GM18519 (cell line): ENCODE results near the gene ANKS1B.
A peak's percentile ranks its signal among the peaks of the same experiment; 100 is the strongest.

Source experiments
- ATAC-seq: cut with Tn5 transposase; IDR thresholded peaks from one replicate; pipeline ENCODE4 v1.9.1; 2021; ENCODE audit warnings: mild to moderate bottlenecking, moderate library complexity; ENCODE audit not compliant: unreplicated experiment, low FRiP score

ANKS1B gene

DNA sequence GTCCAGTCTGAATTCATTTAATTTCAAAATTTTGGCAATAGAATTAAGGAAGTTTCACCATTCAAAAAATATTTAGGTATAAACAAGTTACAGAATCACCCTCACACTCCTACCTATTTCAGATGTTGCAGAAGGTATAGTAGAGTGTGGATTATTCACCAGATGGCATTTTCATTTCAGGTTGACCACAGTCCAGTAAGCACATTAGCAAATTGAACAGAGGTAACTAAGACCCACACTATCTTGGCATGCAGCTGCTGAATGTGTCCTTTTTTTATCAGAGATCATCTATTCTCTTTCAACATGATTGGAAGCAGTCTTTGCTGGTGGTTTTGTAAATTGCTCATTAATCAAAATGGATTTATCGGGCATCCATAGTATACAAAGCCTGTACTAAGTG lies 488.9 kb downstream of the ANKS1B start:
- no peak for ATAC-seq

DNA sequence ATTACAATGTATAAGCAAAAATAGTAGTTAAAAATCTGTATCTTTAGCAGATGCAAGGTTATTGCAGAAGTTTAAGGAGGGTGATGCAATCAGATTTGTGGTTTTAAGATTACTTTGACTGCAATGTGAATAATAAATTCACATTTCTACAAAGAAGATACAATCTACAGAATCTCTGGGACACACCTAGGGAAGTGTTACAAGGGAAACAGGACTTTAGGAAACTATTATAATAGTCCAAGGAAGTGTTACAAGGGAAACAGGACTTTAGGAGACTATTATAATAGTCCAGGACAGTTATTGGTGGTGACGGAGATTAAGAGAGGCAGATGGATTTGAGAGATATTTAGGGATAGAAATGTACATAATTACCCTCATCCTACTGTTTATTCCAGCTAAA lies 491.5 kb downstream of the ANKS1B start:
- ATAC-seq: no peak

- no peak for ATAC-seq
Measured at GRCh38 chr12:99486277-99486676, 498.5 kb downstream of the ANKS1B start.

GRCh38 chr12:99479149-99479548 lies 505.6 kb downstream of the ANKS1B start:
- no peak for ATAC-seq

DNA sequence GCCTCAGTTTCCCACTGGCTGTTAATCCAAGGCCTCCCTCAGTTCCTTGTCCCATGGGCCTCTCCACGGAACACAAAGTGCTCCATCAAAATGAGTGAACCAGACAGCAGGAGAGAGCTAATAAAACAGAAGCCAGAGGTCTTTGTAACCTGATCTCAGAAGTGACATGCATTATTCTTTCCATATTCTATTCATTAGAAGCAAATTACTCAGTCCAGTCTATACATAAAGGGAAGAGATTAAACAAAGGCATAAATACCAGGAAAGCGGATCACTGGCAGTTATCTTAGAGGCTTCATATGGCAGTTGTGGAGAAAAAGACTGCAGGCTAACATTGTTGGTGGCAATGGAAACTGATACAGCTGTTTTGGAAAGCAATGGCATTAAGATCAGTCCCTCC lies 507.8 kb downstream of the ANKS1B start:
- ATAC-seq: no peak

DNA sequence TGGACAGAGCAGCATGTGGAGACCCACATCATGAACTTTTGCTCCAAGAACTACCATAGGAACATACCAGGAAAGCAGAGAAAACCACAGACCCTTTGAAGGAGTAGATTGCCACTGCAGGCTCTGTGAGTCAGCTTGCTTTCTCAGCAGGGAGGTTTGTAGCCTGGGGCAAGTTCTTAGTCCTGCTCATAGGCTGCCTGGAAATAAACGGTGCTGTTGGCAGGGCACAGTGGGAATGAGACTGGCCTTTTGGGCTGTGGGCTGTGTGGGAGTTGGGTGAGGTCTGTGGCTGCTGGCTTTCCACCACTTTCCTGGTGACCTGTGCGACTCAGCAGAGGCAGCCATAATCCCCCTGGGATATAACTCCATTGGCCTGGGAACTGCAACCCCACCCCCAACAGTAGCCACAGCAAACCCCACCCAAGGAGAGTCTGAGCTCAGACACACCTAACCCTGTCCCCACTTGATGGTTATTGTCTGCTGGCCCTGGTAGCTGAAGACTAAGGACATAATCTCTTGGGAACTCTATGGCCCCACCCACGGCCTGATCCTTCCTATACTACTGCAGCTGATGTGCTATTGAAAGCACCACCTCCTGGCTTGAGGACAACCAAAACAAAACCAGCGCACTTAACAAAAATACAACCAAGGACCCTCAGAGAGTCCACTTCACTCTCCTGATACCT lies 529.2 kb downstream of the ANKS1B start:
- no peak for ATAC-seq

DNA sequence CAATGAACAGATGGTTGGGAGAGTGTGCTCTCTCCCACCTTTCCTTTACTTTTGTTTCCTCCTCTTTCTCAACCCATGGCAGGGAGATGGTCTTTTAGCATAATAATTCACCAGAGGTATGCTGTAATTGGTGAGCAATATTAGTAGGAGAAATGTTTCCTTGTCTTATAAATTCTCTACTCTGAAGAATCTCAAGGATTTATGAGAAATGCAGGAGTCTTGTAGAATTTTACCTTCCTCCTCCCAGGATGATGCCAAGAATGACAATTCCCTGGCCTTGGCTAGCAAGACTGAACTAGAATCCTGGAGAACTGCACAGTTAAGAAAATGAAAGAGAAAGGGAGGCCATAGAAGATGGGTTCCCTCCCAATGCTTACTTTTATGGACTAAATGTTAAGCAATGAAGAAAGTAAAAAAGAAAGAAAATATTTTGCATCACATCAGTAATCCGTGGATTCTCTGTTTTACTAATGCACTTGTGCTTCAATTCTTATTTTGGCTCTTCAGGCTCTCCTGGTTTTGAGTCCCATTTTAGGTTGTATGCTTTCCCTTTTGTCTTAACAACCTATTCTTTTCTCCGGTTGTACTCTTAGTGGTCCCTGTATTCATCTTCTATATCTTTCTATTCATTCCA lies 530.1 kb downstream of the ANKS1B start:
- no peak for ATAC-seq

DNA sequence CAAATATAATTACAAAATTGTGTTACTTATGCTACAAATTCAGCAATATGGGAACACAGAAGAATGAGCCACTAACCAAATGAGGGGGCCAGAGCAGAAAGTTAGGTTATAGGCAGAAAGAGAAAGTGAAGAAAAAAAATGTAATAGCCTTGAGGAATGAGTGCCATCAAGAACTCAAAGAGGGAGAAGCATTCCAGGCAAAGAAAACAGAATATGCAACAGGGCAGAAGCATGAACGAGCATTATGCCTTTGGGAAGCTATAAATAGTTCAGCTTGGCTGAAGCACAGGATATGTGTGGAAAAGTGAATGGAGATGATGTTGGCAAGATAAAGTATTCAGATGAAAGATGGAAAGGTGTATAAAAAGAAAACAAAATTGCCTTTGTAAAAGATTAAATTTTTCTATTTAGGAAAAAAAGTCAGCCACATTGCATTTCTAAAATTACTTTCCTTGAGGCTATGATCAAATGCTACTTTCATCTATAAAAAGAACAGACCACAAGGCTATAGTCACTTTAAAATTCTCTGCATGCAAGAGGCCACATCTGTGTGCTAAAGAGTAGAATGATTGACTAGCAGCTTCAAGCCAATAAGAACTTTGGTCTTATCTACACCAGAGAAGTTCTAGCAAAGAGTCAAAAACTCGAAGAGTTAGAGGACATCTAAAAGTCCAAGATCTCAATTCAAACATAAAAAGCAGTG lies 530.7 kb downstream of the ANKS1B start:
- ATAC-seq: peak; percentile 58

GRCh38 chr12:99450036-99450630 lies 534.6 kb downstream of the ANKS1B start:
- no peak for ATAC-seq

DNA sequence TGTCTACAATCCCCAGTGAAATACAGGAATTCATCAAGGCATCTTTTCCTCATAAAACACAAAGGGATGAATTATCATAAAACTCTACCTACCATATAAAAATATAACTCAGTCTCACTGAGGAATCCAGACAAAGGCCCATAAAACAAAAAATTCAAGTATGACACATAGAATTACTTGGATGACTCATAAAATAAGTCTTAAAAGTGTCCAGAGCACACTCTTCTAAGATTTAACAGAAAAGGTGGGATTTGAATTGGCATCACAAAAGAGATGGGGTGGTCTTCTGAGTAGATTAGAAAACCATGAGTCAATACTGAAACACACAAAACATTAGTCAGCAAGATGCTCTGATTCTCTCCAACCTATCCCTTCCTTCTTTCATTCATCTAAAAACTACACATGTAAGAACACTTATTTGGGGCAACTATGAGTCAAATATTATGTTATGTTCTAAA lies 539.8 kb downstream of the ANKS1B start:
- ATAC-seq: no peak

GRCh38 chr12:99442758-99443157 lies 542.0 kb downstream of the ANKS1B start:
- no peak for ATAC-seq

- ATAC-seq: no peak
Measured at GRCh38 chr12:99439399-99439798, 545.3 kb downstream of the ANKS1B start.

DNA sequence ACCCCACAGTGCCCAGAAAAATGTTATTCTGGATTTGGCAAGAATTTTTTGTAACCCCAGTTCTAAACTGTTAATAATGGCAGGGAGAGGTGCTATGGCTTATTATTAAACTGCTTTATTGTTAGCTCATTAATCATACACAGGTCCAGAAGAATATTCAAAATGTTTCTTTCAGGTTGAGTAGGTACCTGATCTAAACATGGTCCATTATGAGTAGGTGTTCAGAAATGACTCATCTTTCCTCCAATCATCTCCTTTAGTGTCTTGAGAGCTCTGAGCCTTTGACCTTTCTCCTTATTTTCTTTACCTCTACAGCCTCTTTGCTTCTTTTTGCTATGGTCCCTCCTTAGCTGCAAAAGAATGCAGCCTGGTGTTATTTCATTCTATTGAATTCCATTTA lies 548.2 kb downstream of the ANKS1B start:
- peak; percentile 99 for ATAC-seq

DNA sequence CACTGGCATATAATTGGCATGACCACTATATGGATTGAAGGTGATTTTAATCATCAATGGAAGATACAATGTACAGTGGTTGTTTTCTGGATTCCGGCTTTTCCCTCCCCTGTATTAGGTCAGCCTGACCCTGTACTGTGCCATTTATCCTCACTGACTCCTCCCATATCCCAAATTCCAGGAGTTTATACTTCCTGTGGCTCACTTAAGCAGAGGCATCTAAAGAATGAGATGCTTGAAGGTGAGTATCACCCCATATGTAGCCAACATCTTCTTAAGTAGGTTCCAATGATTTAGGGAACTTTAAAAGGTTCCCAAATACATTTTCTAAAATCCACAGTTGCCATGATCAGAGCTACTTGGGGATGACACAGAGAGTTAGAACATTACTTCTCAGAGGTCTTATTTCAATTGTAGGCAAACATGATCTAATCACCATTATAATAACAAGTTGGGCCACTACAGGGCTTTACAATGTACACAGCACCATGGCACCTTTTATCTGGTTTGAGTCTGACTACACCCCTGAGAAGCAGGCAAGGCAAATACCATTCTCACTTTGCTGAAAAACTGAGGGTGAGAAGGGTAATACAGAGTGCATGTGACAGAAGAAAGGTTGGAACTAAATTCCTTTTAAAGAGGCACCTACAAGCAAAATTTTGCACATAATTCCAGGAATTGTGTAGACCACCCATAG lies 549.5 kb downstream of the ANKS1B start:
- ATAC-seq: no peak

DNA sequence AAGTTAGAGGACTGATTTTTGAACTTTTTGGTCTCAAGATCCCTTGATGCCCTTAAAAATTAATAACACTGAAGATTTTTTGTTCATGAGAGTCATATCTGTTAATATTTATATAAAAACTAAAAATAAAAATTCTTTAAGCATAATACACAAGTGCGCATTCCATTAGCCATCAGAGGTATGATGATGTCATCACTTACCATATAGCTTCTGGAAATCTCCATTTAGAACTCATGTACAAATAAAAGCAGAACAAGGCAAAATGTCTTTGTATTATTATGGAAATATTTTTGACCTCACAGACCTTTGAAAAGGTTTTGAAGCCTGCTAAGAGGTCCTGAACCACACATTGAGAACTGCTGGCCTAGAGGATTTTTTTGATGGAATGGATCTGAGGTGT lies 551.6 kb downstream of the ANKS1B start:
- no peak for ATAC-seq

GRCh38 chr12:99431203-99431602 lies 553.5 kb downstream of the ANKS1B start:
- ATAC-seq: no peak

- peak; percentile 81 for ATAC-seq
Measured at GRCh38 chr12:99427104-99427503, 557.6 kb downstream of the ANKS1B start.

GRCh38 chr12:99418379-99418778 lies 566.4 kb downstream of the ANKS1B start:
- peak; percentile 62 for ATAC-seq

DNA sequence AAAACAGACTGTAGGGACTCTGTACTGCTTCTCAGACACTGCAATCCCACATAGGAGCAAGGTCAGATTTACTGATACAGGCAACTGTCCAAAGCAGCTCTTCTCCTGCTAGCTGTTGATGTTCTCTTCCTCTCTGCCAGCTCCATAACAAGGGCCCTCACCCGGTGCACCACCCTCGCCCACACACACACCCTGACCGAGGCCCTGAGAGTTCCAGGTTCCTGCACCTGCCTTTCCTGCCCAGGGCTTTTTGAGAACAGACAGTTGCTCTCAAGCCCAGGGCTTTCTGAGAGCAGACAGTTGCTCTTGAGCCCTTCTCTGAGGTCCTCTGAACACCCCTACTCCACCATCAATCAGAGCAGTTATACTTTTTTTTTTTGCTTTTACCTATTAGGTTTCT lies 571.0 kb downstream of the ANKS1B start:
- no peak for ATAC-seq

DNA sequence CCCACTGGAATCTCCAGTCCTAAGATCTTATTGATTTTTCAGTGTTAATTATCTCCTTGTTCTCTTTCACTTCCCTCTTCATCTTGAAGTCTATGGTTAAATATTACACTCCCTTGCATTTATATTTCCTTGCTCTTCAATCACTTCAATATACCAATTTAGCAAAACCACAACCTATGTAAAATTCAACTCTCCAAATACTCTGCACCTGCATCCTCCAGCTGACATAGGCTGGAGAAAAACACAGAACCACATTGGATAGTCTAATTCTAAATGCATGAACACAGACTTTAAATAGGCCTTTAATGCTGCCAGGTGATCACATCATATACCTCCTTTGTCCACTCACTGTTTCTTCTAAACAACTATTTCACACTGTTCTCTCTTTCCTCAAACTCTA lies 591.0 kb downstream of the ANKS1B start:
- no peak for ATAC-seq
